ENCODE data around the gene IGF1R.

- TF ChIP-seq JUN (IDR thresholded peaks at IDR 0.05; ENCODE audit: borderline replicate concordance, insufficient read depth, insufficient read length, low read depth) (no peak), CTCF (IDR thresholded peaks at IDR 0.05; ENCODE audit: extremely low read depth in 1 of 2, insufficient read depth in 1 of 2, low read depth in 1 of 2, low read length in 2 of 2) (no peak), POLR2A (IDR thresholded peaks at IDR 0.05; ENCODE audit: low read depth, low read length) (no peak)
These were observed 152.9 kb downstream of the IGF1R start for GRCh38 chr15:98801234-98801561.
